ENCODE results near the gene LPAR5. TPM values are rescaled to one million over a fixed set of nuclear protein-coding genes. Genes with fewer than 3 reads are reported as not detected.

The LPAR5 gene
- total and polyA plus RNA-seq, 2 of the 13 experiments (the other 11 are each of a cell fraction or from before 2014, with no cell fraction given), result 0.09 to 0.32 TPM

GRCh38 chr12:6631549-6631961, 4.2 kb downstream of the LPAR5 start (continued):
- TF ChIP-seq ZSCAN21 (CRISPR knock-in tag; IDR thresholded peaks at IDR 0.05; ENCODE audit: borderline replicate concordance) (no peak), CBX1 (IDR thresholded peaks at IDR 0.05; ENCODE audit: low read depth) (no peak), STAT6 (CRISPR knock-in tag; IDR thresholded peaks at IDR 0.05; ENCODE audit: borderline replicate concordance) (no peak), ZNF562 (CRISPR knock-in tag; IDR thresholded peaks at IDR 0.05; ENCODE audit: borderline replicate concordance) (no peak), ZFP62 (CRISPR knock-in tag; IDR thresholded peaks at IDR 0.05) (no peak), CENPT (CRISPR knock-in tag; IDR thresholded peaks at IDR 0.05; ENCODE audit: low read depth) (no peak), ZNF713 (CRISPR knock-in tag; IDR thresholded peaks at IDR 0.05) (no peak), KDM5B (CRISPR knock-in tag; IDR thresholded peaks at IDR 0.05; ENCODE audit: borderline replicate concordance) (0 out of 2 replicates have a peak, but pooled peaks have one; percentile 48), REL (CRISPR knock-in tag; conservative IDR thresholded peaks at IDR 0.05) (no peak), UBTF (CRISPR knock-in tag; IDR thresholded peaks at IDR 0.05) (peak; percentile 14; the same call in 1 of the 2 replicates), THAP11 (CRISPR knock-in tag; IDR thresholded peaks at IDR 0.05) (no peak), ZNF569 (CRISPR knock-in tag; IDR thresholded peaks at IDR 0.05; ENCODE audit: borderline replicate concordance) (no peak), SMAD3 (CRISPR knock-in tag; IDR thresholded peaks at IDR 0.05) (no peak), ZNF616 (CRISPR knock-in tag; IDR thresholded peaks at IDR 0.05; ENCODE audit: low read depth) (no peak), LRRFIP1 (CRISPR knock-in tag; conservative IDR thresholded peaks at IDR 0.05) (no peak), KLF16 (CRISPR knock-in tag; IDR thresholded peaks at IDR 0.05) (no peak), KAT8 (CRISPR knock-in tag; IDR thresholded peaks at IDR 0.05) (0 out of 2 replicates have a peak, but pooled peaks have one; percentile 29), DRAP1 (CRISPR knock-in tag; IDR thresholded peaks at IDR 0.05) (0 out of 2 replicates have a peak, but pooled peaks have one; percentile 23), PAXIP1 (CRISPR knock-in tag; conservative IDR thresholded peaks at IDR 0.05) (peak; percentile 45; the same call in 1 of the 2 replicates)

All from HepG2 (cell line).